Thyroid gland (tissue), 4 donors: ENCODE measurements around the gene HPN. TPM values are rescaled to one million over a fixed set of nuclear protein-coding genes. Genes with fewer than 3 reads are reported as not detected.

Experiments
- DNase-seq, 2 donors: peaks; one replicate each; pipeline ENCODE4 v3.0.0-alpha.2; 2019
- H3K27ac ChIP-seq, 3 donors: fragments of 200-600 bp; sonication (generic); 1 replicate in 2 of 3; 2 replicates in 1 of 3; pipeline ENCODE4 v1.5.1; 2016 to 2019; ENCODE audit warnings: mild to moderate bottlenecking in 1 of 3, moderate library complexity in 1 of 3
- H3K27me3 ChIP-seq: fragments of 200-600 bp; sonication (generic); one replicate; pipeline ENCODE4 v1.5.1; 2019
- H3K36me3 ChIP-seq, 2 donors: fragments of 200-600 bp; sonication (generic); one replicate each; pipeline ENCODE4 v1.5.1; 2016 to 2019
- H3K4me1 ChIP-seq, 2 donors: fragments of 200-600 bp; sonication (generic); one replicate each; pipeline ENCODE4 v1.5.1; 2017 to 2019
- H3K4me3 ChIP-seq, 3 donors: fragments of 200-600 bp; sonication (generic); replicated peaks in 1 of 3; 1 replicate in 2 of 3; 2 replicates in 1 of 3; pipeline ENCODE4 v1.5.1; 2016; ENCODE audit warnings: mild to moderate bottlenecking in 1 of 3
- H3K9me3 ChIP-seq: fragments of 200-600 bp; sonication (generic); one replicate; pipeline ENCODE4 v1.5.1; 2017
- CTCF ChIP-seq, 6 experiments: fragments of 200-600 bp in 3 of 6; fragments of 450-650 bp in 3 of 6; sonication (generic) in 3 of 6; IDR thresholded peaks; one replicate each; pipeline ENCODE4 v1.5.1; 2016 to 2019; ENCODE audit warnings: antibody characterized with exemption in 6 of 6, mild to moderate bottlenecking in 2 of 6, inconsistent platforms in 1 of 6, moderate library complexity in 1 of 6
- POLR2A ChIP-seq, 2 donors: fragments of 450-650 bp; IDR thresholded peaks; one replicate each; pipeline ENCODE4 v1.6.1; 2017; ENCODE audit warnings: antibody characterized with exemption in 2 of 2, mild to moderate bottlenecking in 2 of 2, moderate library complexity in 1 of 2
- WGBS, 2 donors: methylation state at CpG; one replicate each; pipeline ENCODE4 v1.1.5; 2017; 5-methylcytosine and 5-hydroxymethylcytosine counted together
- intact Hi-C: fragments of 100-400 bp; cut with DNase I; formaldehyde crosslinking; loops from one replicate; pipeline ENCODE4 v1.15.1; 2023
- total RNA-seq, 4 donors: library from RNA; depleted of rRNA; stranded (reverse); fragments of >200 nt; gene quantifications; one replicate each; pipeline ENCODE4 v1.2.3, GENCODE V29; 2016

HPN gene
- total RNA-seq, 4 donors from 2014 or later = 16.3 to 19.3 (median 17.9) TPM

GRCh38 chr19:35038623-35039512, 2.7 kb upstream of the HPN start:
- Histone ChIP-seq H3K4me3 (no peak overlapping the region), H3K4me1 (peaks cover 23 to 46% of the 10 kb centered on the region in 2 donors), H3K27me3 (no peaks in the 10 kb centered on the region), H3K27ac (peak overlapping the region; percentile 20 to 67 (median 39)), H3K9me3 (no peaks in the 10 kb centered on the region), H3K36me3 (no peaks in the 10 kb centered on the region)
- no peak for TF ChIP-seq POLR2A (IDR thresholded peaks at IDR 0.05)
- no peak for TF ChIP-seq CTCF (IDR thresholded peaks at IDR 0.05)
- DNase-seq = no peak
- 76 to 85% methylated on average over 8 to 14 of the region's 17 CpGs for WGBS, 2 donors
- intact Hi-C loops = no loop called here

GRCh38 chr19:35039881-35040825, 1.4 kb upstream of the HPN start:
- intact Hi-C loops = no loop called here
- no peaks in the 10 kb centered on the region for H3K27me3 ChIP-seq
- H3K27ac ChIP-seq = peak overlapping the region; percentile 61 to 78 (median 63)
- H3K4me1 ChIP-seq = peaks cover 23 to 46% of the 10 kb centered on the region in 2 donors
- H3K9me3 ChIP-seq = no peaks in the 10 kb centered on the region
- WGBS, 2 donors = 47 to 56% methylated on average over 26 to 35 of the region's 39 CpGs
- H3K4me3 ChIP-seq = no peak overlapping the region
- TF ChIP-seq POLR2A (IDR thresholded peaks at IDR 0.05) (no peak), CTCF (IDR thresholded peaks at IDR 0.05) (no peak)
- H3K36me3 ChIP-seq = no peaks in the 10 kb centered on the region
- no peak for DNase-seq

GRCh38 chr19:35040826-35041547, 534 bp upstream of the HPN start:
- peaks cover 23 to 49% of the 10 kb centered on the region in 2 donors for H3K4me1 ChIP-seq
- no peaks in the 10 kb centered on the region for H3K27me3 ChIP-seq
- H3K36me3 ChIP-seq = no peaks in the 10 kb centered on the region
- H3K9me3 ChIP-seq = no peaks in the 10 kb centered on the region
- intact Hi-C loops = no loop called here
- peak overlapping the region; percentile 61 to 78 (median 63) for H3K27ac ChIP-seq
- peak overlapping the region in 1 of 3 donors; percentile 25 for H3K4me3 ChIP-seq
- TF ChIP-seq POLR2A (IDR thresholded peaks at IDR 0.05) = peak in 1 of 2 donors; percentile 30
- TF ChIP-seq CTCF (IDR thresholded peaks at IDR 0.05) = no peak
- DNase-seq = peak; percentile 93 to 94
- 18 to 20% methylated on average over 18 to 20 of the region's 36 CpGs for WGBS, 2 donors

GRCh38 chr19:35042056-35042730, 672 bp downstream of the HPN start:
- peak overlapping the region; percentile 61 to 78 (median 75) for H3K27ac ChIP-seq
- H3K4me3 ChIP-seq = peak overlapping the region in 1 of 3 donors; percentile 25
- no peaks in the 10 kb centered on the region for H3K27me3 ChIP-seq
- H3K36me3 ChIP-seq = no peaks in the 10 kb centered on the region
- peaks cover 23 to 47% of the 10 kb centered on the region in 2 donors for H3K4me1 ChIP-seq
- 81 to 82% methylated on average over 8 to 14 of the region's 14 CpGs for WGBS, 2 donors
- intact Hi-C loops = no loop called here
- H3K9me3 ChIP-seq = no peaks in the 10 kb centered on the region
- no peak for DNase-seq
- TF ChIP-seq POLR2A (IDR thresholded peaks at IDR 0.05) (no peak), CTCF (IDR thresholded peaks at IDR 0.05) (no peak)
